Trophoblast cell (in vitro differentiated cells and primary cell): ENCODE results near the gene XAGE1A.
"Not testable (repeated sequence)": the region's sequence is repeated elsewhere in the genome, so short reads cannot be mapped to it uniquely, and the experiment has no call there.

ENCODE experiments used
- DNase-seq, 2 donors: peaks; one replicate each; pipeline ENCODE4 v3.0.0-alpha.2; 2016
- H2AFZ ChIP-seq: 2 replicates; pipeline ENCODE4 v1.6.1; 2013; ENCODE audit warnings: low read length, moderate library complexity, mild to moderate bottlenecking; ENCODE audit not compliant: insufficient read depth, poor library complexity
- H2AK5ac ChIP-seq: 2 replicates; pipeline ENCODE4 v1.6.1; 2013; ENCODE audit warnings: mild to moderate bottlenecking, low read length
- H2BK120ac ChIP-seq: 2 replicates; pipeline ENCODE4 v1.6.1; 2013; ENCODE audit warnings: low read length, mild to moderate bottlenecking, moderate library complexity; ENCODE audit not compliant: insufficient read depth, poor library complexity
- H2BK12ac ChIP-seq: 2 replicates; pipeline ENCODE4 v1.6.1; 2013; ENCODE audit warnings: mild to moderate bottlenecking, low read length, moderate library complexity
- H2BK5ac ChIP-seq: 2 replicates; pipeline ENCODE4 v1.6.1; 2013; ENCODE audit warnings: low read length, low read depth, moderate library complexity, mild to moderate bottlenecking; ENCODE audit not compliant: poor library complexity
- H3K14ac ChIP-seq: 2 replicates; pipeline ENCODE4 v1.6.1; 2013; ENCODE audit warnings: mild to moderate bottlenecking, low read length
- H3K18ac ChIP-seq: 2 replicates; pipeline ENCODE4 v1.6.1; 2013; ENCODE audit warnings: mild to moderate bottlenecking, low read length
- H3K23ac ChIP-seq: 2 replicates; pipeline ENCODE4 v1.6.1; 2013; ENCODE audit warnings: low read length
- H3K27ac ChIP-seq: 2 replicates; pipeline ENCODE4 v1.5.1; 2013; ENCODE audit warnings: low read depth, mild to moderate bottlenecking, inconsistent platforms, low read length, moderate library complexity
- H3K27me3 ChIP-seq: 2 replicates; pipeline ENCODE4 v1.6.1; 2013; ENCODE audit warnings: inconsistent platforms, mild to moderate bottlenecking, low read length, moderate library complexity; ENCODE audit not compliant: insufficient read depth
- H3K36me3 ChIP-seq, 2 experiments: 1 replicate in 1 of 2; 2 replicates in 1 of 2; pipeline ENCODE4 v1.6.1; 2013; ENCODE audit warnings: low read length in 2 of 2, mild to moderate bottlenecking in 2 of 2, moderate library complexity in 1 of 2; ENCODE audit not compliant: insufficient read depth in 2 of 2, control insufficient read depth in 1 of 2
- H3K4ac ChIP-seq: 2 replicates; pipeline ENCODE4 v1.6.1; 2013; ENCODE audit warnings: low read depth, mild to moderate bottlenecking, low read length, moderate library complexity
- H3K4me1 ChIP-seq, 2 experiments: 1 replicate in 1 of 2; 2 replicates in 1 of 2; pipeline ENCODE4 v1.6.1; 2013; ENCODE audit warnings: low read length in 2 of 2, mild to moderate bottlenecking in 2 of 2, moderate library complexity in 1 of 2; ENCODE audit not compliant: insufficient read depth in 2 of 2, control insufficient read depth in 1 of 2
- H3K4me2 ChIP-seq: 2 replicates; pipeline ENCODE4 v1.6.1; 2013; ENCODE audit warnings: inconsistent platforms, mild to moderate bottlenecking, low read length, moderate library complexity
- H3K4me3 ChIP-seq: 2 replicates; pipeline ENCODE4 v1.5.1; 2013; ENCODE audit warnings: mild to moderate bottlenecking, low read depth, low read length, inconsistent platforms
- H3K79me1 ChIP-seq: one replicate; pipeline ENCODE4 v1.6.1; 2013; ENCODE audit warnings: low read length
- H3K79me2 ChIP-seq: 2 replicates; pipeline ENCODE4 v1.6.1; 2013; ENCODE audit warnings: low read length, mild to moderate bottlenecking; ENCODE audit not compliant: control insufficient read depth, insufficient read depth, poor library complexity
- H3K9ac ChIP-seq: 2 replicates; pipeline ENCODE4 v1.6.1; 2013; ENCODE audit warnings: mild to moderate bottlenecking, low read length
- H3K9me3 ChIP-seq: 2 replicates; pipeline ENCODE4 v1.6.1; 2013; ENCODE audit warnings: low read depth, mild to moderate bottlenecking, control low read depth, inconsistent platforms, low read length; ENCODE audit not compliant: insufficient read depth
- H4K12ac ChIP-seq: 2 replicates; pipeline ENCODE4 v1.6.1; 2013; ENCODE audit warnings: low read depth, mild to moderate bottlenecking, low read length, moderate library complexity
- H4K8ac ChIP-seq: 2 replicates; pipeline ENCODE4 v1.6.1; 2013; ENCODE audit warnings: low read depth, mild to moderate bottlenecking, low read length, moderate library complexity
- H4K91ac ChIP-seq: one replicate; pipeline ENCODE4 v1.6.1; 2013; ENCODE audit warnings: low read depth, mild to moderate bottlenecking, low read length, moderate library complexity
- WGBS: extraction: QIAGEN DNeasy Blood & Tissue Kit; methylation state at CpG from one replicate; pipeline ENCODE4 v1.1.7; 2013; ENCODE audit warnings: missing lambda C conversion rate; ENCODE audit not compliant: insufficient read length, insufficient coverage; ENCODE audit errors: extremely low coverage; 5-methylcytosine and 5-hydroxymethylcytosine counted together

Gene XAGE1A

DNA sequence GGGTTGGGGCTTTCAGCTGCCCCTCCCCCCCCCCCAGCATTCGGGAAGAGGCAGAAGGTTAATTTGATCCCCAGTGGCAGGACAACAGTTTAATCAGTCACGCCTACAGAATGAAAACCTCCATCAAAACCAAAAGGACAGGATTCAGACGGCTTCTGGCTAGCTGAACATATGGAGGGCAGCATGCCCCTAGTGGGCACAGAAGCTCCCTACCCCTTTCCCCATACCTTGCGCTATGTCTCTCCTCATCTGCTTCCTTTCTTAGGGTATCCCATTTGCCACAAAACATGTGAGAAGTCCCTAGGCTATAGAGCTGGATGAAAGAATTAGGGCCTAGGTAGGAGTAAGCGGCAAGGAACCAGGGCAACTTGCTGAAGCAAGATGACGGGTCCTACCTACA lies 5.8 kb downstream of the XAGE1A start:
- H3K4me3 ChIP-seq, H3K9me3 ChIP-seq, DNase-seq, H3K27me3 ChIP-seq, H2BK5ac ChIP-seq, H3K23ac ChIP-seq, H3K27ac ChIP-seq, H2BK120ac ChIP-seq, H3K18ac ChIP-seq, H4K91ac ChIP-seq, H3K4me1 ChIP-seq, H3K36me3 ChIP-seq, H3K4me2 ChIP-seq, H3K14ac ChIP-seq, H2AFZ ChIP-seq, H3K79me1 ChIP-seq, H3K79me2 ChIP-seq, H2AK5ac ChIP-seq, H2BK12ac ChIP-seq, H4K8ac ChIP-seq, H4K12ac ChIP-seq, H3K4ac ChIP-seq, H3K9ac ChIP-seq: not testable (repeated sequence)
- no CpG with 5 or more reads among the region's 6 CpGs for WGBS

DNA sequence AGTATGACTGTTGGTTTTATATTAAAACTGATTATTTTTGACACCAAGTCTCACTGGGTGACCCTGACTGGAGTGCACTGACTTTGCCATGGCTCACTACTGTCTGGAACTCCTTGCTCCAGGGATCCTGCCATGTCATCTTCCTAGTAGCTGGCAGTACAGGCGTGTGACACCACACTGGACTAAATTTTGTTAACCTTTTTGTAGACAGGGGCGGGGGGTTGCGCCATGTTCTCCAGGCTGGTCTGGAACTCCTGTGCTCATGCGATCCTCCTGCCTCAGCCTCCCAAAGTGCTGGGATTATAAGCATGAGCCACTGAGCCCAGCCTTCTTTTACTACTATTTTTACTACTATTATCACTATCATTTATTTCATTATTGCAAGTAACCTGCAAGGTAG lies 8.9 kb downstream of the XAGE1A start:
- H3K9me3 ChIP-seq: no peaks in the 10 kb centered on the region
- no peaks in the 10 kb centered on the region for H3K36me3 ChIP-seq
- H3K9ac ChIP-seq: no peak overlapping the region
- no peak overlapping the region for H3K4me3 ChIP-seq
- H2BK5ac ChIP-seq: no peak overlapping the region
- H3K27ac ChIP-seq: no peak overlapping the region
- no peaks in the 10 kb centered on the region for H3K27me3 ChIP-seq
- DNase-seq: no peak
- no peak overlapping the region for H3K23ac ChIP-seq
- no peak overlapping the region for H3K4ac ChIP-seq
- no peaks in the 10 kb centered on the region for H3K79me1 ChIP-seq
- no CpG with 5 or more reads among the region's 4 CpGs for WGBS
- H3K4me2 ChIP-seq: no peak overlapping the region
- no peak overlapping the region for H3K18ac ChIP-seq
- no peak overlapping the region for H2AK5ac ChIP-seq
- H3K79me2 ChIP-seq: no peaks in the 10 kb centered on the region
- H4K12ac ChIP-seq: no peak overlapping the region
- H4K8ac ChIP-seq: no peak overlapping the region
- H3K4me1 ChIP-seq: no peaks in the 10 kb centered on the region
- no peak overlapping the region for H2BK120ac ChIP-seq
- H2AFZ ChIP-seq: no peak overlapping the region
- H2BK12ac ChIP-seq: no peak overlapping the region
- no peak overlapping the region for H3K14ac ChIP-seq
- no peak overlapping the region for H4K91ac ChIP-seq

DNA sequence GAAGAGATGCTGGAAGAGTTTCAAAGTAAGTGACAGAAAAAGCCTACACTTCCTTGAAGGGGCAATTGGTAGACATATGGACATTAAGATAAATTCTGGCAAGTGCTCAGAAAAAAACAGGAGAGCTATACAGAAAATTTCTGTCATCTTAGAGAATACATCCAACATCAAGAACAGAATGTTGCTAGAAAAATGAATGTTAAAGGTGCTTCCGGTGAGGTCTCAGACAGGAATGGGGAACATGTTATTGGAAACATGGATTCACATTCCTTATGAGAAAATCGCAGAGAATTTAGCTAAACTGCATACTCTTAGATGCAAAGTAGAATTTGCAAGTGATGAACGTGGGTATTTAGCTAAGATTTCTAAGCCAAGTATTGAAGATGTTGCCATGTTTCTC lies 11.7 kb downstream of the XAGE1A start:
- H3K9ac ChIP-seq: no peak overlapping the region
- H2BK12ac ChIP-seq: no peak overlapping the region
- H3K9me3 ChIP-seq: no peaks in the 10 kb centered on the region
- no peak overlapping the region for H2BK120ac ChIP-seq
- H4K12ac ChIP-seq: no peak overlapping the region
- no peak overlapping the region for H3K4me2 ChIP-seq
- H3K27ac ChIP-seq: no peak overlapping the region
- no peak overlapping the region for H3K4ac ChIP-seq
- H3K23ac ChIP-seq: no peak overlapping the region
- peak in 1 of 2 donors; percentile 44 for DNase-seq
- WGBS: no CpG with 5 or more reads among the region's 3 CpGs
- H3K4me1 ChIP-seq: no peaks in the 10 kb centered on the region
- no peak overlapping the region for H2AFZ ChIP-seq
- no peak overlapping the region for H2AK5ac ChIP-seq
- H4K8ac ChIP-seq: no peak overlapping the region
- H4K91ac ChIP-seq: no peak overlapping the region
- no peak overlapping the region for H2BK5ac ChIP-seq
- H3K27me3 ChIP-seq: no peaks in the 10 kb centered on the region
- no peaks in the 10 kb centered on the region for H3K79me2 ChIP-seq
- H3K36me3 ChIP-seq: no peaks in the 10 kb centered on the region
- no peak overlapping the region for H3K14ac ChIP-seq
- H3K18ac ChIP-seq: no peak overlapping the region
- H3K4me3 ChIP-seq: no peak overlapping the region
- no peaks in the 10 kb centered on the region for H3K79me1 ChIP-seq

DNA sequence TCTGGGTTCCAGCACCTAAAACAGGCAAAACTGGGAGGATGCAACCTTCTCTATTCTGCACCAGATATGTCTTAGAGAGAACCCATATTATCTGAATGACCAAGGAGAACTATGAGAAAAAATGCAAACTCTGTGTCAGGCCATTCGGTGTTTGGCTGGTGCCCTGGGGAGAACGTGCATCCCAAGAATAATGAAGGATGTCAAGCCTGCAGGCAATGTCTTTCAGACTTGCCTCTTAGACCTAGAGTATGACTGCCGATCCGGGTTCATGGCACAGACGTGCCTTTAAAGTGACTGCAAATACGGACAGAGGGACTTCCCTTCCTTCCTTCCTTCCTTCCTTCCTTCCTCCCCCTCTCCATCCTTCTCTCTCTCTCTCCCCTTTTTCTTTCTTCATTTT lies 14.3 kb downstream of the XAGE1A start:
- H3K79me2 ChIP-seq: no peaks in the 10 kb centered on the region
- no peaks in the 10 kb centered on the region for H3K27me3 ChIP-seq
- H3K18ac ChIP-seq: no peak overlapping the region
- no peak overlapping the region for H2AFZ ChIP-seq
- no peak overlapping the region for H3K4me3 ChIP-seq
- H3K4me2 ChIP-seq: no peak overlapping the region
- DNase-seq: peak; percentile 74 to 81
- no peak overlapping the region for H3K4ac ChIP-seq
- H4K12ac ChIP-seq: no peak overlapping the region
- H3K9me3 ChIP-seq: no peaks in the 10 kb centered on the region
- no CpG with 5 or more reads among the region's 6 CpGs for WGBS
- H2BK120ac ChIP-seq: no peak overlapping the region
- H3K4me1 ChIP-seq: no peaks in the 10 kb centered on the region
- no peaks in the 10 kb centered on the region for H3K36me3 ChIP-seq
- no peak overlapping the region for H3K27ac ChIP-seq
- H4K8ac ChIP-seq: no peak overlapping the region
- no peak overlapping the region for H3K23ac ChIP-seq
- no peak overlapping the region for H2BK12ac ChIP-seq
- no peak overlapping the region for H3K9ac ChIP-seq
- no peak overlapping the region for H3K14ac ChIP-seq
- H2AK5ac ChIP-seq: no peak overlapping the region
- H4K91ac ChIP-seq: no peak overlapping the region
- no peaks in the 10 kb centered on the region for H3K79me1 ChIP-seq
- no peak overlapping the region for H2BK5ac ChIP-seq
